AG09309 (cell line): Measurements from ENCODE around the gene CACNA1B.

ENCODE experiments used
- DNase-seq: peaks from one replicate; pipeline ENCODE4 v3.0.0-alpha.2; 2010; ENCODE audit warnings: low read depth
- H3K4me3 ChIP-seq: 2 replicates; pipeline ENCODE4 v1.5.1; 2011; ENCODE audit warnings: mild to moderate bottlenecking, low read depth, low read length, moderate library complexity; ENCODE audit not compliant: control insufficient read depth
- TF ChIP-seq, protein P1 (sequence below): IDR thresholded peaks from 2 replicates; pipeline ENCODE4 v1.5.1; 2011; ENCODE audit warnings: mild to moderate bottlenecking, low read depth, low read length, inconsistent platforms; ENCODE audit not compliant: insufficient read depth, control insufficient read depth; ENCODE audit errors: missing control alignments

CACNA1B gene

DNA sequence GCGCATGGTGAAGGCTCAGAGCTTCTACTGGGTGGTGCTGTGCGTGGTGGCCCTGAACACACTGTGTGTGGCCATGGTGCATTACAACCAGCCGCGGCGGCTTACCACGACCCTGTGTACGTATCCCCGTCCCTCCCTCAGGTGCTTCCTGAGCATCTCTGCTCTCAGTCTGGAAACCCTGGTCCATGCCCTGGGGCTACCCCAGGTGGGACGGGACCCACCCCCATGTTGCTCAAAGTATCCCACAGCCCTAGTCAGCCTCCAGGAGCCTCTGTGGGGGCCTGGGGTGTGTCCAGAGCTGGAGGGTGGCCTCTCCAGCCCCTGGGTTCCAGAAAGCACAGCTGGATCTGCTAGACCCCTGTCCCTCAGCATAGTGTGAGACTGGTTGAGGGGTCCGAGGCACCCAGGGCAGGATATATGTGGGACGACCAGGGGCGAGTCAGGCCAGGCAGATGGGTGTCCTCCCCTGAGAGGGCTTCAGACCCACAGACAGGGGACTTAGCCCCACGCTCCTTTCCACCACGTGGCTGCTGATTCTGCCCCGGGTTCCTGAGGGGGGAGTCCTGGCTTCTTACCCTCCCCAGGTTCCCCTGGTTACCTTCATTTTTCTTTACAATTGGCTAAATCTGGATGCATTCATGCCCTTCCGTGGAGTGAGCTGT is 94.0 kb downstream of the CACNA1B start:
- no peak overlapping the region for H3K4me3 ChIP-seq
- no peak for DNase-seq
- TF ChIP-seq, protein P1, sequence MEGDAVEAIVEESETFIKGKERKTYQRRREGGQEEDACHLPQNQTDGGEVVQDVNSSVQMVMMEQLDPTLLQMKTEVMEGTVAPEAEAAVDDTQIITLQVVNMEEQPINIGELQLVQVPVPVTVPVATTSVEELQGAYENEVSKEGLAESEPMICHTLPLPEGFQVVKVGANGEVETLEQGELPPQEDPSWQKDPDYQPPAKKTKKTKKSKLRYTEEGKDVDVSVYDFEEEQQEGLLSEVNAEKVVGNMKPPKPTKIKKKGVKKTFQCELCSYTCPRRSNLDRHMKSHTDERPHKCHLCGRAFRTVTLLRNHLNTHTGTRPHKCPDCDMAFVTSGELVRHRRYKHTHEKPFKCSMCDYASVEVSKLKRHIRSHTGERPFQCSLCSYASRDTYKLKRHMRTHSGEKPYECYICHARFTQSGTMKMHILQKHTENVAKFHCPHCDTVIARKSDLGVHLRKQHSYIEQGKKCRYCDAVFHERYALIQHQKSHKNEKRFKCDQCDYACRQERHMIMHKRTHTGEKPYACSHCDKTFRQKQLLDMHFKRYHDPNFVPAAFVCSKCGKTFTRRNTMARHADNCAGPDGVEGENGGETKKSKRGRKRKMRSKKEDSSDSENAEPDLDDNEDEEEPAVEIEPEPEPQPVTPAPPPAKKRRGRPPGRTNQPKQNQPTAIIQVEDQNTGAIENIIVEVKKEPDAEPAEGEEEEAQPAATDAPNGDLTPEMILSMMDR = no peak

DNA sequence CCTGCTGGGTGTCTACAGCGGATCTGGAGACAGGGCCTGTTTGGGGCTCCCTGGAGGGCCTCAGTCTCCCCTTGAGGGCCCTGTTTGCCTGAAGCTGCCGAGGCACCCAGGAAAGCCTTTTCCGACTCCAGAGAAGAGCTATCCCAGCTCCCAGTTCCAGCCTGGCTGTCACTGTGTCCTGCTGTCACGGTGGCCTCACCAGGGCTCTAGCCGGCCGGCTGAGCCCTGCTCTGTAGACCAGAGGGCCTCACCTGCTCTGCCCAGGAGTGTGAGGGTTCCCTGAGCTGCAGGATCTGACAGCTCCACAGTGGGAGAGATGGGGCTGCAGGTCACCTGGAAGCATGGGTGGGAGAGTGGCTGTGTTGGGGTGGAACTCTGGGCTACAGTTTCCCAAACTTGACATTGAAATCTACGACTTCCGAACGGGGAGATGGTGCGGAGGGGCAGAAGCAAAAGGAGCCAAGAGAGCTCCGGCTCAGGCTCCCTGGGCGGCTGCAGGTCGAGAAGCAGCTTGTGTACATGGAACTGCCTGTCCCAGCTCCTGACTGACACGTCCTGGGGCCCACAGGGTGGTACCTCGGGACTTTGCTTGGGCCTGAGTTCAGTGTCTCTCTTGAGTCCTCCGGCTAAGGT is 94.9 kb downstream of the CACNA1B start:
- DNase-seq = no peak
- TF ChIP-seq, protein P1 = no peak
- no peak overlapping the region for H3K4me3 ChIP-seq

DNA sequence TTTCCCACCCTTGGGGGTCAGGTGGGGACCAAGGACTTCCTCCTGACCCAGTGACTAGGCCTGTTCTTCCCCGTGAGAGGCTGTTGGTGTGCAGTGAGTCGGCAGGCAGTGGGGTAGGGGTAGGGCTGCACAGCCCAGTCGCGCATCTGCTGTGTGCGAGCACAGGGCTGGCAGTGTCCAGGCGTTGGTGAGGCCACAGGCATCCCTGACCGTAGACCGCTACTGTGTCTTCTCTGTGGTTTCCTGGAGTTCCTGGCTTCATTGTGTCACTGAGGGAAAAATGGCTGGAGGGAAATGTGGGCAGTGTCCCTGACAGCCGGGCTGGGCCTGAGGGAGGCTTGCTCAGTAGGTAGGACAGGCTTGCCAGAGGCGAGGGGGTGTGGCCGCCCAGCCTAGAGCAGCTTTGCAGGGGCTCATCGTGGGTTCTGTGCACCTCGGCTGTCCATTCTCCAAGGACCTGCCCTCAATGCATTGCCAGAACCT is 95.4 kb downstream of the CACNA1B start:
- TF ChIP-seq, protein P1 = no peak
- no peak for DNase-seq
- H3K4me3 ChIP-seq = no peak overlapping the region

DNA sequence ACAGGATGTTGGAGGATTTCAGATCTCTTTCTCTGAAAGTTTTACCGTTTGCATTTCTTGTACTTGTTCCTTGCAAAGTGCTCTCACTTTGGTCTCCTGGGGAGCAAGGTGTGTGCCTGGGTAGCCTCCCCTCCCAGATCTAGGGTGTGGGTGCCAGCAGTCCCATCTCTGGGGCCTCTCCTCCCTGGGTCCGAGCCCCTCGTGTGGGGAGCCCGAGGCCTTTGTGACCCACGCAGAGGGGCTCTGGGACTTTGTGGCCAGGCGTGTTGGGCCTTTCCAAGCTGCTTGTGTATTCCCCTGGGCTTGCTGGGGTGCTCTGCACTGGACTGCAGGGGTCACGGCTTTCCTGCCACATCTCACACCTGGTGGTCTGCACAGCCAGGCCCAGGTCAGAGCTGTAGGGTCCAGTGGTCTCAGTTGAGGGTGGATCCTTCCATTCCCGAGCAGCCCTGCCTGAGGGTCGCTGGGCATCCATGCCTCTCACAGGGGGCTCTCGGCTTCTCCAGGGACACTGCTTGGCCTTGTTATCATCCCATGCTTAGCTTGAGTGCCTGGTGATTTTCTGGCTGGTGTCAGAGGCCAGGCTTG is 96.3 kb downstream of the CACNA1B start:
- H3K4me3 ChIP-seq = no peak overlapping the region
- no peak for DNase-seq
- TF ChIP-seq, protein P1 = no peak

DNA sequence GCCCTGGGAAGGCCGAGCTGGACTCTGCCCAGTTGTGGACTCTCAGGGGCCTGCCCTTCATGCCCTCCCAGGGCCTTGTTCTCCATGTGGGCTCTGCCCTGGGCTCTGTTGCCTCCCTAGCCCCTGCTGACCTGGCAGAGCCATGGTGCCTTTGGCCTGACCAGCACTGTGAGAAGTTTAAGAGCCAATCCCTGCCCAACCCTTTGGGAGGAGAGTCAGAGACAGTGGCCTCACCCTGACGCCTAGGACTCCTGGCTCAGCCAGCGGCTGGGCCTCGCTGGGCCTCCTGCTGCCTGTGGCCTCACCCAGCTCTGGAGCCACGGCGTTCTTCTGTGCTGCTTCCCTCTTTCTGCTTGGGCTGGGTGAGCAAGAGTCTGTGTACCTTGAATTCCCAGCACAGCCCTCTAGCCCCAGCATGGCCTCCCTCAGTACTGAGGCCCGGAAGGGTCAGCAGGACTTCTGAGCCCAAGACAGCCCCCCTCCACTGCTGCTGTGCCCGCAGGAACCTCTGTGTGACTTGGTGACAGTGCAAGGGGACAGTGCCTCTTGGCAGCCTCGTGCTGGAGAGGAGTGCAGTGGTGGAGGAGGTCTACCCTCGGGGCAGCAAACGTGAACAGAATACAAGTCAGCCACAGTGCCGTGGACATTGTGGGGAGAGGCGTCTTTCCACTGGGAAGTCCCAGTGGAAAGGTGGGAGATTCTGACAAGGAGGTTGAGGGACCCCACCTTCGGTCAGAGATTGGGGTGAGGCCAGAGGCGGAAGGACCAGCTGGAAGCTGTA is 97.4 kb downstream of the CACNA1B start:
- no peak overlapping the region for H3K4me3 ChIP-seq
- no peak for DNase-seq
- TF ChIP-seq, protein P1 = no peak

DNA sequence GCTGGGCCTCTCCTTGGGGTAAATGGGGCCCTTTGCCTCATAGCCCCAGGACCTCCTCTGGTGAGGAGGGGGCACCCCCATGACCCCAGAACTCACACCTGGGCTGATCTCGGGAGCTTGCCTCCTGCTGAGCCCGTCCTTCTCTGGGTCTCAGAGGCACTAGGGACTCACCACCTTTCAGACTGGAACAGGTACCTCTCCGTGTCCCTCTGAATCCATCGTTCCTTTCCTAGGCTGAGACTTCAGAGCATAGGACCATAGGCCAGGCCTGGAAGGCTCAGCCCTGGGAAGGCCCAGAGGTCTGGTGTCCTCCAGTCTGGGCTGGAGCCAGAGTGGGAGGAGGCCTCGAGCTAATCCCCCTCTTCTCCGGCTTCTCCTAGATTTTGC is 97.9 kb downstream of the CACNA1B start:
- TF ChIP-seq, protein P1 = no peak
- no peak overlapping the region for H3K4me3 ChIP-seq
- DNase-seq = no peak
